HG03378 (cell line): ENCODE results near the gene GNAT1.

Experiments used
- ATAC-seq: cut with Tn5 transposase; IDR thresholded peaks from one replicate; pipeline ENCODE4 v1.9.1; 2021; ENCODE audit warnings: mild to moderate bottlenecking, moderate library complexity; ENCODE audit not compliant: unreplicated experiment

GNAT1 gene

GRCh38 chr3:50174947-50175524 is 16.4 kb upstream of the GNAT1 start:
- no peak for ATAC-seq

DNA sequence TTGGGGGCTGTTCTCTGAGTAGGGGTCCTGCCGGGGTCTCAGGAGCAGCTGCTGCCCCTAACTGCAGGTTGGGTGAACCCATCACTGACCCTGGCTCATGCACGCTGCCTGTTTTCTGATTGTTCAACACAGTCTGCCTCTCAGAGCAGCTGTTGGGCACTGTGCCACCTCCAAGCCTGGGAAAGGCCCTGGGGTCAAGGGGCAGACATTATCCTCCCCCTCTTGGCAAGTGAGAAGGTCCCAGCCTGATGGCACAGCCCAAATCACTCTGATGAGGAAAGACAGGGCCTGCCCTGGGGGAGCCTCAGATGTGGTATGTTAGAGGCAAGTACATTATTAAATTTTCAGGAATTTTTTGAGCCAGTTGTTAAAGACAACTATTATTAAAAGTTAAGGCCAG is 14.1 kb upstream of the GNAT1 start:
- no peak for ATAC-seq

DNA sequence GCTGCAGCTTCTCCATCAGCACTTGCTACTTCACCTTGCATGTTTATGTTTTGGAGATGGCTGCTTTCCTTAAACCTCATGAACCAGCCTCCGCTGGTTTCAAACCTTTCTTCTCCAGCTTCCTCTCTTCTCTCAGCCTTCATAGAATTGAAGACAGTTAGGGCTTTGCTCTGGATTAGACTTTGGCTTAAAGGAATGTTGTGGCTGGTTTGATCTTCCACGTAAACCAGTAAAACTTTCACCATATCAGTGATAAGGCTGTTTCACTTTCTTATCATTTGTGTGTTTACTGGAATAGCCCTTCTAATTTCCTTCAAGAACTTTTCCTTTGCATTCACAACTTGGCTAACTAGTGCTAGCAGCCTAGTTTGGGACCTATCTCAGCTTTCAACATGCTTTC is 11.7 kb upstream of the GNAT1 start:
- ATAC-seq: no peak

GRCh38 chr3:50181985-50182384 is 9.4 kb upstream of the GNAT1 start:
- no peak for ATAC-seq

DNA sequence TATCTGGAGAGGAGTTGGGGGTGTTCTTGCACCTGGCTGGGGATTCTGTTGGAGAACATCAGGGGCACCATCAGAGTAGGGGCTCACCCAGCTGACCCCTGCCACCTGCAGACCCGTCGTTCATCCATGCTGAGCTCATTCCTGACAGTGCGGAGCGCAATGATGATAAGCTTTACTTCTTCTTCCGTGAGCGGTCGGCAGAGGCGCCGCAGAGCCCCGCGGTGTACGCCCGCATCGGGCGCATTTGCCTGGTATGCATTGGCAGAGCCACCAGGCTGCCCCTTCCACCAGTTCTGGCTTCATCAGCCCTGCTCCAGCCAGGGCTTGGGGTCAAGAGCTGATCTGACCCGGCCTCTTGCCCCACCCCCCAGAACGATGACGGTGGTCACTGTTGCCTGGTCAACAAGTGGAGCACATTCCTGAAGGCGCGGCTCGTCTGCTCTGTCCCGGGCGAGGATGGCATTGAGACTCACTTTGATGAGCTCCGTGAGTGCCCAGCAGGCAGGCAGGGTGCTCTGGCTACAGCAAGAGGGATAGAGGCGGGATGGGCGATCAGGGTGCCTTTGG is 8.8 kb upstream of the GNAT1 start:
- ATAC-seq: no peak

- ATAC-seq: no peak
These were observed 7.7 kb upstream of the GNAT1 start for GRCh38 chr3:50183755-50184154.

- ATAC-seq: no peak
These were observed 7.0 kb upstream of the GNAT1 start for GRCh38 chr3:50184242-50184978.

GRCh38 chr3:50185230-50185629 is 6.2 kb upstream of the GNAT1 start:
- ATAC-seq: no peak

DNA sequence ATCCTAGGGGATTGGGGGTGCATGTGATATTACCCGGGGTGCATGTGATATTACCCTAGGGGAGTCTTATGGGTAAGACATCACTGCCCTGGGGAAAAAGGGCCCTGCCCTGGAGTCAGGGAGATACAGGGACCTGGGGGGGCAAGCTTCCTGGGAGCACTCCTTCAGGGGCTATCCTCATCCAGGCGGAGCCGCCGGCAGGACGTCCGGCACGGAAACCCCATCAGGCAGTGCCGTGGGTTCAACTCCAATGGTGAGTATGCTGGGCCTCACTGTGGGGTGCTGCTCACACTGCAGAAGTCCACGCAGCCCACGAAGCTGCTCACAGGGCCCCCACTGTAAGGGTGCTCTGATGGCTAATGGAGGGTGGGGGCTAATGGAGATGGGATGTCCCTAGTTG is 5.3 kb upstream of the GNAT1 start:
- ATAC-seq: no peak

DNA sequence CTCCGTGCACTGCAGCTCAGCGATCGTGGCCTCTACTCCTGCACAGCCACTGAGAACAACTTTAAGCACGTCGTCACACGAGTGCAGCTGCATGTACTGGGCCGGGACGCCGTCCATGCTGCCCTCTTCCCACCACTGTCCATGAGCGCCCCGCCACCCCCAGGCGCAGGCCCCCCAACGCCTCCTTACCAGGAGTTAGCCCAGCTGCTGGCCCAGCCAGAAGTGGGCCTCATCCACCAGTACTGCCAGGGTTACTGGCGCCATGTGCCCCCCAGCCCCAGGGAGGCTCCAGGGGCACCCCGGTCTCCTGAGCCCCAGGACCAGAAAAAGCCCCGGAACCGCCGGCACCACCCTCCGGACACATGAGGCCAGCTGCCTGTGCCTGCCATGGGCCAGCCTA is 3.7 kb upstream of the GNAT1 start:
- ATAC-seq: no peak

DNA sequence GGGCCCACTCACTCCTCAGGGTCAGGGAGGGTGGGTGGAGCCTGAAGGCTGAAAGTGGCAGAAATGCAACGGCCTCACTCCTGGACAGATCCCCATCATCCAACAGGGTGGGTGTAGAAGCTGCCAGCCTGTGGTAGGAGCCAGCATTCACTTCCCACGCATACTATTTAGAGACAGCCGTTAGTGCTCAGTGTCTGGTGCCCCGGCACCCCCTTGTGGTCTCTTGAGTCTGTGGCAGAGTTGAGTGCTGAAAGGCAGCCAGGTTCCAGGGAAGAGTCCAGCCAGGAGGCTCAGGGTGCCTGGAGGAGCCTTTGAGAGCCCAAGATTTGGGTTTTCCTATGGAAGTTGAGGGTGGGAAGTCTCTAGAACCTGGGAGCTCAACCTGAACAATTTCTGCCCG is 2.1 kb upstream of the GNAT1 start:
- no peak for ATAC-seq

GRCh38 chr3:50189989-50190388 is 1.4 kb upstream of the GNAT1 start:
- ATAC-seq: no peak

DNA sequence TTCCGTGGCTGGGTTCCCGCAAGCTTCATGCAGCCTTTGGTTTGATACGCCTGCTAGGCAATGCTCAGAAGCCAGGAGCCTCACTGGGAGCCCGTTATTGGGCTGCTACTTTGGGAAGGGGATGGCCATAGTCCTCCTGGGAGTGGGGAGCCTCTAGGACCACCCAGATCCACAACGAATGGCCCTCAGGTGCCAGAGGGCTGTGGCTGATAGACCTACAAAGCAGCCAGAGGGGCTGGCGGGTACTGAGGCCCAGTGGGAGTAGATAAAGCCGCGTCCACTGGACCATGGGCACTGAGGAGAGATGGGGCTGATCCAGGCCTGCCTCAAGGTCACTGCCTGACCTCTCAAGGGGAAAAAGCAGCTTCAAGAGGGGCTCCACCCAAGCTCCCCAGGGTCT is 714 bp downstream of the GNAT1 start:
- no peak for ATAC-seq

- ATAC-seq: no peak
These were observed 1.3 kb downstream of the GNAT1 start for GRCh38 chr3:50192689-50193141.

DNA sequence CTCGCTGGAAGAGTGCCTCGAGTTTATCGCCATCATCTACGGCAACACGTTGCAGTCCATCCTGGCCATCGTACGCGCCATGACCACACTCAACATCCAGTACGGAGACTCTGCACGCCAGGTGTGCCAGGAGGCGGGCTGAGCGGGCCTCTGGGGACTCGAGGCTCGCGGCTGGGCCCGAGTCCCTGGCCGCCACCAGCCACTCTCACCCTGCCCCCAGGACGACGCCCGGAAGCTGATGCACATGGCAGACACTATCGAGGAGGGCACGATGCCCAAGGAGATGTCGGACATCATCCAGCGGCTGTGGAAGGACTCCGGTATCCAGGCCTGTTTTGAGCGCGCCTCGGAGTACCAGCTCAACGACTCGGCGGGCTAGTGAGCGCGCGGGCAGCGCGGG is 1.9 kb downstream of the GNAT1 start:
- no peak for ATAC-seq

DNA sequence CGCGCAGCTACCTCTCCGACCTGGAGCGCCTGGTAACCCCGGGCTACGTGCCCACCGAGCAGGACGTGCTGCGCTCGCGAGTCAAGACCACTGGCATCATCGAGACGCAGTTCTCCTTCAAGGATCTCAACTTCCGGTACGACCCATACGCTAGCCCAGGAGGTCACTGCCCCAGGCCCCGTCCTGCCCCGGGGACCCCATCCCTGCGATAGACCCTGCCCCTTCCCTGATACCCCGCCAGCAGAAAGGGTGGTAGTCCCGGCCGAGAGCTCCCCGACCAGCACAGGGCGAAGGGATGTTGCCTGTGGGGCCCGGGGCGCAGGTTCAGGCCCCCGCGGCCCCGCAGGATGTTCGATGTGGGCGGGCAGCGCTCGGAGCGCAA is 2.3 kb downstream of the GNAT1 start:
- ATAC-seq: no peak

DNA sequence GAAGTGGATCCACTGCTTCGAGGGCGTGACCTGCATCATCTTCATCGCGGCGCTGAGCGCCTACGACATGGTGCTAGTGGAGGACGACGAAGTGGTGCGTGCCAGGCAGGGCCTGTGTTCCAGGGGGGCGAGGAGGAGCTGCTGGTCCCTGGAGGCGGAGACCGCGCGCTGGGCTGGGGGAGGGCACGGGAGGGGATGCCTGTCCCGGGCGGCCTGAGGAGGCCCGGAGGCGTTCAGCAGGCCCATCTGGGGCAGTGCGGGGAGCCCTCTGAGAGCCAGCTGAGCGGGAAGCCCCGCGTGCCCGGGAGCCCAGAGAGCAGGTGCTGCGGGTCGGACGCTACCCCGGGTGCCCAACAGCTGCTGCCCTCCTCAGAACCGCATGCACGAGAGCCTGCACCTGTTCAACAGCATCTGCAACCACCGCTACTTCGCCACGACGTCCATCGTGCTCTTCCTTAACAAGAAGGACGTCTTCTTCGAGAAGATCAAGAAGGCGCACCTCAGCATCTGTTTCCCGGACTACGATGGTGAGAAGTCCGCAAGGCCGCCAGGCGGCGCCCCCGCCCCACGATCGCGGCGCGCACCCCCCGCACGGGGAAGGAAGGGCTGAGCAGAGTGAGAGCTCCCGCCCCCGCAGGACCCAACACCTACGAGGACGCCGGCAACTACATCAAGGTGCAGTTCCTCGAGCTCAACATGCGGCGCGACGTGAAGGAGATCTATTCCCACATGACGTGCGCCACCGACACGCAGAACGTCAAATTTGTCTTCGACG is 2.9 kb downstream of the GNAT1 start:
- no peak for ATAC-seq

DNA sequence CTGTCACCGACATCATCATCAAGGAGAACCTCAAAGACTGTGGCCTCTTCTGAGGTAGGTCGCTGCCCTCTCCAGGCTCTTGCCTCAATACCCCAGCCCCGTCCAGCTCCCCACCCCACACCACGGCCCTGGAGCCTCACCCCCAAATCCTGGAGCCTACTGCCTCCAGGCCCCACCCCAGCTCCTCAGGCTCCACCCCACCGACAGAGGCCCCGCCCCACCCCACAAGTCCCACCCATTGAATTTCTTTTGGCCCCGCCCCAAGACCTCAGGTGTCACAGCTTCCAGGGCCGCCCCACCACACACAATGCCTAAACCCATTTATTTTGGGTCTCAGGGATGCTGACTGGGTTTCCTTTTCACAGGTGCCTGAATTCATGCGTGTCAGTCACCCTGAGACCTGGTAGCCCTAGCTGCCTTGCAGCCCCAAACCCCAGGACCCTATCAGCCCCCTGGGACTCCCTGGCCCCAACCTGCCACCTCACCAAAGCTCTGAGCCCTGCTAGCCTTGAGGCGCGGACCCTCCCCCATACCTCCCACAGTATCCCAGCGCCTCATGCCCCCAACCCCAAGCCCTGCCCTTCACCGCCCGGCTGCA is 3.6 kb downstream of the GNAT1 start:
- ATAC-seq: no peak

DNA sequence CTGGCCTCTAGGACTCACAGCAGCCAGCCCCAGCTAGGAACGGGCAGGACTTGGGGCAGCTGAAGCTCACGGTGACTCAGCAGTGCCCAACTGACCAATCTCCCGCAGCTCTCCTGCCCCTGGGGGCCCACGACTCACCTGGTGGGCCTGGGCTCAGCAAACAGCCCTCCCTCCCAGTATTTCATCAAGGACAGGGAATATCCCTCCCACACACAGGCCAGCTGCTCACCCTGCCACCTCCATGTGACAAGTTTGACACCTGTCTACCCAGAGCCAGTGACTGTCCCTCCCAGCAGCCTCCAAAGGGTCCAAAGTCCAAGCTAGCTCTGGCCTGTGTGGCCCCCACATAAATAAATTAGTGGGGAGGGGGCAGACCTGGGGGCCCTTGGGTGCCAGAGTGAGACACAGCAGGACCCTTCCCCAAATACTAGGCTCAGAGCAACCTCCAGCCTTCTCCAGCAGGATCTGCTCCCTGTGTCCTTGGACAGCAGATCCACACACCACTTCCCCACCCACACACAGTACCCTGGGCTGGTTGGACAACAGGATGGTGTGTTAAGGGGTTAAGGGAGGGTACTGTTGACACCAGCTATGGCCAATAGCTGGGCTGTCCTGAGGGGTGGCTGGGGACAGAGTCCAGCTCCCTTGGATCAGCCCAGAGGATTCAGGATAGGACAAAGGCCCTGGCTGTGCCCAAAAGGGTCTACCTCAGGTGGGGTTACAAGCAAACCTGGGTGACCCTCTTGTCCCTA is 4.3 kb downstream of the GNAT1 start:
- ATAC-seq: no peak

DNA sequence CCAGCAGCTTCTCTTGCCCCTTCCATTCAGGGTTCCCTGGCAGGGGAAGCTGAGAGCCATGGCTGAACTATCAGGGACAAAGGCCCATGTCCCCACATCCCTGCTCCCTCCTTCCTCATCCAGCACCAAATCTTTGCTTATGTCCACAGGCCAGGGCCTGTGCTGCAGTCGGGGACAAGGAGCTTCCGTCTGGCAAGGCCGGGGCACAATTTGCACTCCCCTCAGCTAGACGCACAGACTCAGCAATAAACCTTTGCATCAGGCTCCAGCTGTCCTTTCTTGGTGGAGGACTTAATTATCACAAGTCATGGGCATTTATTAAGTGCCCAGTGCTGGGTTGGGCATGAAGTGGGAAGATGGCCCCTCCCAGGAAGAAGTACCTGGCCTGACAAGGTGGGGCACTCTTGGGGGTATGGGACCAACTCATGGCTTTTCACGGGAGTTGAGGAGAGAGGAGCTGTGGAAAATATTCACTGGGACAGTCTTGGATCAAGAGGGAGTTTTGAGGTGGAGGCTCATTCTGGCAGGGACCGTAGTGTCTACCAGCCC is 4.9 kb downstream of the GNAT1 start:
- no peak for ATAC-seq
